HepG2 (cell line): ENCODE data around the gene SLC1A4. TPM values are rescaled to one million over a fixed set of nuclear protein-coding genes. Genes with fewer than 3 reads are reported as not detected.

Source experiments
- ATF7-NPFF ChIP-seq: sonication (generic); formaldehyde crosslinking; IDR thresholded peaks from 2 replicates; pipeline ENCODE4 v1.8.1; 2023; ENCODE audit warnings: mild to moderate bottlenecking, low read depth, missing genetic modification reagents, moderate library complexity
- HDAC6 ChIP-seq: fragments of 200-600 bp; sonication (generic); IDR thresholded peaks from 2 replicates; pipeline ENCODE4 v1.7.0; 2017; ENCODE audit warnings: mild to moderate bottlenecking, antibody characterized with exemption, low read length, low read depth
- HNF4G ChIP-seq, 2 experiments: sonication (generic) in 1 of 2; formaldehyde crosslinking in 1 of 2; IDR thresholded peaks; 2 replicates each; pipeline versions ENCODE4 v1.4.0 to v1.6.1; 2011 to 2020; ENCODE audit warnings: borderline replicate concordance in 2 of 2, low read depth in 2 of 2, mild to moderate bottlenecking in 2 of 2, low read length in 1 of 2, missing genetic modification reagents in 1 of 2, moderate library complexity in 1 of 2
- HNRNPH1 ChIP-seq: fragments of 200-400 bp; formaldehyde crosslinking; optimal IDR thresholded peaks from 2 replicates; pipeline ENCODE3; 2017; ENCODE audit warnings: mild to moderate bottlenecking, low read depth, low read length
- MAFF ChIP-seq: IDR thresholded peaks from 2 replicates; pipeline ENCODE4 v1.6.1; 2011; ENCODE audit warnings: low read depth, low read length, improper control_type of control experiment
- NCOA5 ChIP-seq: sonication (generic); formaldehyde crosslinking; IDR thresholded peaks from 2 replicates; pipeline ENCODE4 v1.4.0; 2020; ENCODE audit warnings: missing genetic modification reagents
- PHF20 ChIP-seq: sonication (generic); formaldehyde crosslinking; IDR thresholded peaks from 2 replicates; pipeline ENCODE4 v1.5.0; 2020; ENCODE audit warnings: mild to moderate bottlenecking, missing genetic modification reagents
- RBFOX2 ChIP-seq: fragments of 200-400 bp; formaldehyde crosslinking; IDR thresholded peaks from 2 replicates; pipeline ENCODE4 v1.6.1; 2017; ENCODE audit warnings: low read depth, mild to moderate bottlenecking, low read length
- SOX13 ChIP-seq, 3 experiments: fragments of 450-650 bp in 1 of 3; sonication (generic) in 1 of 3; formaldehyde crosslinking in 1 of 3; IDR thresholded peaks in 2 of 3; conservative IDR thresholded peaks in 1 of 3; 2 replicates each; pipeline versions ENCODE4 v1.5.0 to v1.6.1; 2016 to 2020; ENCODE audit warnings: antibody characterized with exemption in 1 of 3, mild to moderate bottlenecking in 1 of 3, missing compliant biosample characterization in 1 of 3, missing genetic modification reagents in 1 of 3, moderate library complexity in 1 of 3
- SRSF9 ChIP-seq: fragments of 200-400 bp; formaldehyde crosslinking; IDR thresholded peaks from 2 replicates; pipeline ENCODE4 v1.6.1; 2018; ENCODE audit warnings: borderline replicate concordance, mild to moderate bottlenecking, low read depth, low read length; ENCODE audit not compliant: insufficient read depth, poor library complexity, severe bottlenecking
- TCF7 ChIP-seq: sonication (generic); IDR thresholded peaks from 2 replicates; pipeline ENCODE4 v1.6.1; 2016; ENCODE audit warnings: antibody characterized with exemption, low read depth
- ZNF101 ChIP-seq: sonication (generic); formaldehyde crosslinking; IDR thresholded peaks from 2 replicates; pipeline ENCODE4 v1.4.0; 2020; ENCODE audit warnings: mild to moderate bottlenecking, low read depth, missing genetic modification reagents, borderline replicate concordance
- ZNF143 ChIP-seq: sonication (generic); formaldehyde crosslinking; IDR thresholded peaks from 2 replicates; pipeline ENCODE4 v1.4.0; 2020; ENCODE audit warnings: missing genetic modification reagents
- ZNF34 ChIP-seq: sonication (generic); formaldehyde crosslinking; IDR thresholded peaks from 2 replicates; pipeline ENCODE4 v1.4.0; 2020; ENCODE audit warnings: mild to moderate bottlenecking, missing genetic modification reagents, borderline replicate concordance
- ZNF687 ChIP-seq: sonication (generic); formaldehyde crosslinking; IDR thresholded peaks from 2 replicates; pipeline ENCODE4 v1.5.1; 2020; ENCODE audit warnings: mild to moderate bottlenecking, missing genetic modification reagents, moderate library complexity
- ZNF788 ChIP-seq: sonication (generic); formaldehyde crosslinking; IDR thresholded peaks from 2 replicates; pipeline ENCODE4 v1.5.0; 2020; ENCODE audit warnings: mild to moderate bottlenecking, missing genetic modification reagents, borderline replicate concordance
- ZSCAN9 ChIP-seq: IDR thresholded peaks from 2 replicates; pipeline ENCODE4 v1.6.1; 2016; ENCODE audit warnings: borderline replicate concordance
- polyA plus RNA-seq, 8 experiments: library from polyadenylated mRNA; depleted of rRNA in 3 of 8; stranded (reverse) in 7 of 8; unstranded in 1 of 8; fragments of >200 nt; fragmentation: Illumina TruSeq in 4 of 8; extraction: Trizol in 4 of 8; gene quantifications; 2 replicates each; pipeline versions ENCODE4 v1.2.1 to v1.2.3, GENCODE V29; 2011 to 2016; ENCODE audit warnings: low read depth in 4 of 8, missing spikeins in 1 of 8, mixed read lengths in 1 of 8; ENCODE audit not compliant: insufficient read depth in 1 of 8
- total RNA-seq, 5 experiments: library from RNA; depleted of rRNA; stranded (reverse); fragments of >200 nt; fragmentation: Illumina TruSeq; extraction: Trizol; gene quantifications; 2 replicates each; pipeline ENCODE4 v1.2.3, GENCODE V29; 2016; ENCODE audit warnings: low read depth in 1 of 5
- TF ChIP-seq, protein P1 (sequence below): sonication (generic); formaldehyde crosslinking; IDR thresholded peaks from 2 replicates; pipeline ENCODE4 v1.4.0; 2020; ENCODE audit warnings: missing genetic modification reagents, borderline replicate concordance

The SLC1A4 gene
- total and polyA plus RNA-seq, 2 of the 13 experiments (the other 11 are each of a cell fraction or from before 2014, with no cell fraction given), result 21.0 to 39.6 TPM

DNA sequence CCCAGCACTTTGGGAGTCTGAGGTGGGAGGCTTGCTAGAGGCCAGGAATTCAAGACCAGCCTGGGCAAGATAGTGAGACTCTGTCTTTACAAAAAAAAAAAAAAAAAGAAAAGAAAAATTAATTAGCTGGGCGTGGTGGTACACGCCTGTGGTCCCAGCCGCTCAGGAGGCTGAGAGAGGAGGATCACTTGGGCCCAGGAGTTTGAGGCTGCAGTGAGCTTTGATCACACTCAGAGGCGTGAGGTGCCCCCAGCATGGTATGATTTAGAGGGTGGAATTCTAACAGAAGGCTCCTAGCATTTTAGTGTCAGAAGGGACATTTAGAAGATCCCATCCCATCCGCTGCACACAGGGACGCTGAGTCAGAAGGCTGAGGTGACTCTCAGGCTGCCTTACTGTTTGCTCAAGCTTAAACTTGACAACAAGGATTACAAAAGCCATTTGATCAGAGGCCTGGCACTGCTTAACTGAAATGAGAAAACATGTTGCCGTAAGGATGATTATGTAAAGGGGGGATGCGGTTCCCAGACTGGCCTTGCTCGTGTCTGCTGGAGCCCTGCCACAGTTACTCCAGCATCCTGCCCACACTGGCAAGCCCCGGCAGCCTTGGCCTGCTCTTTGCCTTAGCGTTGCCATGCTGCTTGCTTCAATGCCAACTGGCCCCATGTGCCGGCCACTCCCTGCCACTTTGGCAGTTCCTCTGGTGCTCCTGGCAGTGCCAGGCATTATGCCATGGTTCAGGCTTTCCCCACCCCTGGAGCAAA, 45.6 kb upstream of the SLC1A4 start (continued):
- TF ChIP-seq RBFOX2 (no peak), HDAC6 (no peak), TCF7 (peak; percentile 87), ZNF788 (peak; percentile 38; the same call in 1 of the 2 replicates), SRSF9 (no peak), MAFF (0 out of 2 replicates have a peak, but pooled peaks have one; percentile 37), HNRNPH1 (no peak), PHF20 (no peak), ATF7-NPFF (no peak), ZSCAN9 (CRISPR knock-in tag) (peak; percentile 86), ZNF34 (CRISPR knock-in tag) (no peak), ZNF687 (peak; percentile 76), ZNF101 (CRISPR knock-in tag) (no peak), SOX13 (IDR thresholded peaks at IDR 0.05) (no peak), SOX13 (CRISPR knock-in tag; conservative IDR thresholded peaks at IDR 0.05 in 1 of 2, IDR thresholded peaks at IDR 0.05 in 1 of 2) (peak in 1 of 2 experiments; percentile 87; a peak in 2 of 4 replicates), HNF4G (IDR thresholded peaks at IDR 0.05; ENCODE audit: borderline replicate concordance, low read depth, low read length) (no peak; the same call in 1 of the 2 replicates), HNF4G (CRISPR knock-in tag; IDR thresholded peaks at IDR 0.05; ENCODE audit: borderline replicate concordance, low read depth) (no peak), ZNF143 (CRISPR knock-in tag) (0 out of 2 replicates have a peak, but pooled peaks have one; percentile 41), NCOA5 (CRISPR knock-in tag) (no peak)
- TF ChIP-seq, protein P1, sequence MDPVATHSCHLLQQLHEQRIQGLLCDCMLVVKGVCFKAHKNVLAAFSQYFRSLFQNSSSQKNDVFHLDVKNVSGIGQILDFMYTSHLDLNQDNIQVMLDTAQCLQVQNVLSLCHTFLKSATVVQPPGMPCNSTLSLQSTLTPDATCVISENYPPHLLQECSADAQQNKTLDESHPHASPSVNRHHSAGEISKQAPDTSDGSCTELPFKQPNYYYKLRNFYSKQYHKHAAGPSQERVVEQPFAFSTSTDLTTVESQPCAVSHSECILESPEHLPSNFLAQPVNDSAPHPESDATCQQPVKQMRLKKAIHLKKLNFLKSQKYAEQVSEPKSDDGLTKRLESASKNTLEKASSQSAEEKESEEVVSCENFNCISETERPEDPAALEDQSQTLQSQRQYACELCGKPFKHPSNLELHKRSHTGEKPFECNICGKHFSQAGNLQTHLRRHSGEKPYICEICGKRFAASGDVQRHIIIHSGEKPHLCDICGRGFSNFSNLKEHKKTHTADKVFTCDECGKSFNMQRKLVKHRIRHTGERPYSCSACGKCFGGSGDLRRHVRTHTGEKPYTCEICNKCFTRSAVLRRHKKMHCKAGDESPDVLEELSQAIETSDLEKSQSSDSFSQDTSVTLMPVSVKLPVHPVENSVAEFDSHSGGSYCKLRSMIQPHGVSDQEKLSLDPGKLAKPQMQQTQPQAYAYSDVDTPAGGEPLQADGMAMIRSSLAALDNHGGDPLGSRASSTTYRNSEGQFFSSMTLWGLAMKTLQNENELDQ (CRISPR knock-in tag), result no peak
